Body of pancreas (tissue), 4 donors: Measurements from ENCODE around the gene ZNF253.
"Not testable (repeated sequence)": the region's sequence is repeated elsewhere in the genome, so short reads cannot be mapped to it uniquely, and the experiment has no call there.

Experiments used
- CTCF ChIP-seq, 7 experiments: fragments of 450-650 bp in 4 of 7; fragments of 200-600 bp in 3 of 7; sonication (generic) in 3 of 7; IDR thresholded peaks; one replicate each; pipeline ENCODE4 v1.5.1; 2016 to 2019; ENCODE audit warnings: antibody characterized with exemption in 7 of 7
- POLR2A ChIP-seq, 3 donors: fragments of 450-650 bp; IDR thresholded peaks; one replicate each; pipeline ENCODE4 v1.6.1; 2016; ENCODE audit warnings: antibody characterized with exemption in 3 of 3, mild to moderate bottlenecking in 2 of 3

DNA sequence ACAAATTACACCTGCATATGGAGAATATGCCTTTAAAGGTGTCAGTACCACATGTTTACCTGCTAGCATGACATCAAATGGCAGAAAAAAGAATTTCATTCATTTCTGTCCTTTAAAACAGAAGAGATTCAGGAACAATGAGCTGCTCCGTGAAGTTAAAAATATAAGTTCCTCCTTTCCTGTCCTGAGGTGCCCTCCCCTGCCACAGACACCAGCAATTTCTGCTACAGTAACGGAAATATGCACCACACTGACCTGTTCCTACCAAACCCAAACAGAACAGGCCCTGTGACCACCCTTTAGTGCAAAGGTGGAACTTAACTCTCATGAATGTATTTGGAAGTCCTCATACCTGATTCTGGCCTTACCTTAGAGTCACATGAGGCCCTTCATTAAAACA lies 13.9 kb upstream of the ZNF253 start:
- not testable (repeated sequence) for TF ChIP-seq CTCF, POLR2A (IDR thresholded peaks at IDR 0.05)
